ENCODE results near the gene HOXA9.

GRCh38 chr7:27147199-27148030 lies 17.9 kb downstream of the HOXA9 start, which contains the start of gene HOXA6:
- TF ChIP-seq CTCF (IDR thresholded peaks at IDR 0.05; ENCODE audit: poor library complexity, severe bottlenecking) (no peak), TAF1 (IDR thresholded peaks at IDR 0.05; ENCODE audit: low read depth) (no peak), RAD21 (conservative IDR thresholded peaks at IDR 0.05) (no peak), REST (IDR thresholded peaks at IDR 0.05; ENCODE audit: borderline replicate concordance) (no peak), EZH2 (IDR thresholded peaks at IDR 0.05; ENCODE audit: borderline replicate concordance, insufficient read depth, low read length, poor library complexity, severe bottlenecking) (no peak), SMC3 (conservative IDR thresholded peaks at IDR 0.05; ENCODE audit: poor library complexity) (no peak)

Measured in neural cell (in vitro differentiated cells).